Body of pancreas (tissue), 4 donors: ENCODE data around the gene C1QBP.

ENCODE experiments used
- POLR2A ChIP-seq, 3 donors: fragments of 450-650 bp; IDR thresholded peaks; one replicate each; pipeline ENCODE4 v1.6.1; 2016; ENCODE audit warnings: antibody characterized with exemption in 3 of 3, mild to moderate bottlenecking in 2 of 3
- TF ChIP-seq, protein P1 (sequence below), 7 experiments: fragments of 450-650 bp in 4 of 7; fragments of 200-600 bp in 3 of 7; sonication (generic) in 3 of 7; IDR thresholded peaks; one replicate each; pipeline ENCODE4 v1.5.1; 2016 to 2019; ENCODE audit warnings: antibody characterized with exemption in 7 of 7

- TF ChIP-seq, protein P1, sequence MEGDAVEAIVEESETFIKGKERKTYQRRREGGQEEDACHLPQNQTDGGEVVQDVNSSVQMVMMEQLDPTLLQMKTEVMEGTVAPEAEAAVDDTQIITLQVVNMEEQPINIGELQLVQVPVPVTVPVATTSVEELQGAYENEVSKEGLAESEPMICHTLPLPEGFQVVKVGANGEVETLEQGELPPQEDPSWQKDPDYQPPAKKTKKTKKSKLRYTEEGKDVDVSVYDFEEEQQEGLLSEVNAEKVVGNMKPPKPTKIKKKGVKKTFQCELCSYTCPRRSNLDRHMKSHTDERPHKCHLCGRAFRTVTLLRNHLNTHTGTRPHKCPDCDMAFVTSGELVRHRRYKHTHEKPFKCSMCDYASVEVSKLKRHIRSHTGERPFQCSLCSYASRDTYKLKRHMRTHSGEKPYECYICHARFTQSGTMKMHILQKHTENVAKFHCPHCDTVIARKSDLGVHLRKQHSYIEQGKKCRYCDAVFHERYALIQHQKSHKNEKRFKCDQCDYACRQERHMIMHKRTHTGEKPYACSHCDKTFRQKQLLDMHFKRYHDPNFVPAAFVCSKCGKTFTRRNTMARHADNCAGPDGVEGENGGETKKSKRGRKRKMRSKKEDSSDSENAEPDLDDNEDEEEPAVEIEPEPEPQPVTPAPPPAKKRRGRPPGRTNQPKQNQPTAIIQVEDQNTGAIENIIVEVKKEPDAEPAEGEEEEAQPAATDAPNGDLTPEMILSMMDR (IDR thresholded peaks at IDR 0.05) = no peak
- TF ChIP-seq POLR2A (IDR thresholded peaks at IDR 0.05) = no peak
Observed at GRCh38 chr17:5410594-5411272, 28.2 kb downstream of the C1QBP start.
